Skeletal muscle tissue (tissue), 4 donors: ENCODE measurements around the gene NTSR1. TPM values are rescaled to one million over a fixed set of nuclear protein-coding genes. Genes with fewer than 3 reads are reported as not detected.

Experiments
- H3K27ac ChIP-seq: one replicate; pipeline ENCODE4 v1.7.0; 2013; ENCODE audit warnings: mild to moderate bottlenecking, low read depth, low read length, inconsistent platforms
- H3K27me3 ChIP-seq, 3 donors: one replicate each; pipeline ENCODE4 v1.7.0; 2013; ENCODE audit warnings: low read length in 3 of 3; ENCODE audit not compliant: control insufficient read depth in 3 of 3, insufficient read depth in 3 of 3
- H3K36me3 ChIP-seq, 3 donors: one replicate each; pipeline ENCODE4 v1.7.0; 2013; ENCODE audit warnings: low read length in 3 of 3; ENCODE audit not compliant: control insufficient read depth in 3 of 3, insufficient read depth in 3 of 3
- H3K4me1 ChIP-seq, 3 donors: one replicate each; pipeline ENCODE4 v1.7.0; 2013; ENCODE audit warnings: low read length in 3 of 3, mild to moderate bottlenecking in 3 of 3; ENCODE audit not compliant: control insufficient read depth in 3 of 3, insufficient read depth in 3 of 3
- H3K4me3 ChIP-seq, 3 donors: one replicate each; pipeline ENCODE4 v1.7.0; 2013; ENCODE audit warnings: low read length in 3 of 3
- H3K9ac ChIP-seq, 3 donors: one replicate each; pipeline ENCODE4 v1.7.0; 2013; ENCODE audit warnings: low read length in 3 of 3, mild to moderate bottlenecking in 3 of 3, moderate library complexity in 2 of 3, low read depth in 1 of 3
- H3K9me3 ChIP-seq, 3 donors: one replicate each; pipeline ENCODE4 v1.7.0; 2013; ENCODE audit warnings: low read length in 3 of 3; ENCODE audit not compliant: control insufficient read depth in 3 of 3
- total RNA-seq: library from RNA; depleted of rRNA; stranded (reverse); fragments of >200 nt; gene quantifications from one replicate; pipeline ENCODE4 v1.2.3, GENCODE V29; 2014
- donor health status: Osteomylitis.

Gene NTSR1
- total RNA-seq, 1 donor from 2014 or later, result under 0.01 TPM

- Histone ChIP-seq H3K36me3 (no peaks in the 10 kb centered on the region), H3K9me3 (no peaks in the 10 kb centered on the region), H3K27me3 (peaks cover 0 to 20% (median 2%) of the 10 kb centered on the region in 3 donors), H3K4me3 (no peak overlapping the region), H3K27ac (no peak overlapping the region), H3K4me1 (peaks cover 0 to 21% (median 16%) of the 10 kb centered on the region in 3 donors), H3K9ac (no peak overlapping the region)
Measured at GRCh38 chr20:62665153-62665754, 43.4 kb upstream of the NTSR1 start.

GRCh38 chr20:62665826-62666735, 42.6 kb upstream of the NTSR1 start:
- no peak overlapping the region for H3K27ac ChIP-seq
- no peak overlapping the region for H3K9ac ChIP-seq
- H3K9me3 ChIP-seq, result no peaks in the 10 kb centered on the region
- no peak overlapping the region for H3K4me3 ChIP-seq
- H3K36me3 ChIP-seq, result no peaks in the 10 kb centered on the region
- peaks cover 0 to 20% (median 2%) of the 10 kb centered on the region in 3 donors for H3K27me3 ChIP-seq
- peaks cover 0 to 21% (median 16%) of the 10 kb centered on the region in 3 donors for H3K4me1 ChIP-seq

GRCh38 chr20:62666736-62667529, 41.7 kb upstream of the NTSR1 start:
- Histone ChIP-seq H3K36me3 (no peaks in the 10 kb centered on the region), H3K27ac (no peak overlapping the region), H3K9me3 (no peaks in the 10 kb centered on the region), H3K4me1 (peaks cover 0 to 17% (median 16%) of the 10 kb centered on the region in 3 donors), H3K27me3 (peaks cover 0 to 20% (median 2%) of the 10 kb centered on the region in 3 donors), H3K4me3 (no peak overlapping the region), H3K9ac (no peak overlapping the region)

GRCh38 chr20:62667530-62668440, 40.9 kb upstream of the NTSR1 start:
- H3K4me1 ChIP-seq, result peaks cover 0 to 16% (median 11%) of the 10 kb centered on the region in 3 donors
- H3K27me3 ChIP-seq, result peaks cover 0 to 20% (median 2%) of the 10 kb centered on the region in 3 donors
- H3K36me3 ChIP-seq, result no peaks in the 10 kb centered on the region
- H3K9me3 ChIP-seq, result no peaks in the 10 kb centered on the region
- H3K27ac ChIP-seq, result no peak overlapping the region
- H3K9ac ChIP-seq, result no peak overlapping the region
- H3K4me3 ChIP-seq, result no peak overlapping the region

- Histone ChIP-seq H3K27ac (no peak overlapping the region), H3K27me3 (peaks cover under 1 to 17% (median 2%) of the 10 kb centered on the region in 3 donors), H3K4me3 (no peak overlapping the region), H3K4me1 (peaks cover 0 to 16% (median 11%) of the 10 kb centered on the region in 3 donors), H3K9ac (peak overlapping the region in 1 of 3 donors; percentile 3), H3K36me3 (no peaks in the 10 kb centered on the region), H3K9me3 (no peaks in the 10 kb centered on the region)
Measured at GRCh38 chr20:62668441-62669027, 40.1 kb upstream of the NTSR1 start.

GRCh38 chr20:62669249-62669648, 39.4 kb upstream of the NTSR1 start:
- peaks cover 8 to 21% (median 8%) of the 10 kb centered on the region in 3 donors for H3K27me3 ChIP-seq
- peak overlapping the region in 1 of 3 donors; percentile 3 for H3K9ac ChIP-seq
- no peaks in the 10 kb centered on the region for H3K9me3 ChIP-seq

GRCh38 chr20:62670156-62670555, 38.5 kb upstream of the NTSR1 start:
- Histone ChIP-seq H3K4me1 (peaks cover 0 to 16% (median 11%) of the 10 kb centered on the region in 3 donors), H3K36me3 (no peaks in the 10 kb centered on the region), H3K27ac (no peak overlapping the region), H3K9me3 (no peaks in the 10 kb centered on the region), H3K27me3 (peaks cover 16 to 28% (median 17%) of the 10 kb centered on the region in 3 donors), H3K9ac (no peak overlapping the region), H3K4me3 (no peak overlapping the region)

More at GRCh38 chr20:62669249-62669648, 39.4 kb upstream of the NTSR1 start:
- Histone ChIP-seq H3K36me3 (no peaks in the 10 kb centered on the region), H3K4me1 (peaks cover 0 to 16% (median 11%) of the 10 kb centered on the region in 3 donors), H3K4me3 (no peak overlapping the region), H3K27ac (no peak overlapping the region)

- Histone ChIP-seq H3K27ac (no peak overlapping the region), H3K9ac (no peak overlapping the region), H3K27me3 (peaks cover 19 to 32% (median 22%) of the 10 kb centered on the region in 3 donors), H3K4me3 (no peak overlapping the region), H3K9me3 (no peaks in the 10 kb centered on the region), H3K36me3 (no peaks in the 10 kb centered on the region), H3K4me1 (peaks cover 0 to 16% (median 11%) of the 10 kb centered on the region in 3 donors)
Measured at GRCh38 chr20:62670998-62671397, 37.6 kb upstream of the NTSR1 start.
